HepG2 (cell line): ENCODE measurements around the gene ENTPD6. TPM values are rescaled to one million over a fixed set of nuclear protein-coding genes. Genes with fewer than 3 reads are reported as not detected.

Experiments
- ATAC-seq: fragments of 200-7000 bp; cut with Tn5 transposase; 3 replicates; pipeline ENCODE4 v1.9.1; 2020; ENCODE audit warnings: mild to moderate bottlenecking, moderate library complexity
- BruUV-seq: library from RNA; stranded (reverse); fragments of 400-500 nt; replicated peaks from 2 replicates; lab custom pipeline; 2021; lab: Mats Ljungman, UMichigan
- CTCF ChIA-PET: fragments of 300-600 bp; formaldehyde crosslinking; extraction: SDS; loops from one replicate; lab custom pipeline; 2021; ENCODE audit warnings: low total read pairs, inconsistent platforms, low intra/inter-chr PET ratio; lab: Yijun Ruan, JAX
- POLR2A ChIA-PET: fragments of 350-600 bp; sonication (Branson Sonifier 250); formaldehyde crosslinking; loops from one replicate; lab custom pipeline; 2020; ENCODE audit warnings: antibody characterized with exemption, inconsistent platforms; lab: Yijun Ruan, JAX
- DNase-seq: peaks from one replicate; pipeline ENCODE4 v3.0.0-alpha.2; 2015; ENCODE audit warnings: low spot score
- FAIRE-seq: peaks from 3 replicates; lab custom pipeline; 2011; peaks lifted over from hg19 to GRCh38; lab: Jason Lieb, UNC
- H2AFZ ChIP-seq: one replicate; pipeline ENCODE4 v1.6.1; 2011; ENCODE audit warnings: low read length, inconsistent platforms
- H3K27ac ChIP-seq: fragments of 300-600 bp; 3 replicates; pipeline ENCODE4 v1.8.0; 2011; ENCODE audit warnings: mixed run types, mild to moderate bottlenecking, mixed read lengths, low read length, inconsistent platforms; ENCODE audit not compliant: insufficient read depth; ENCODE audit errors: extremely low read length
- H3K27me3 ChIP-seq, 2 experiments: fragments of 200-600 bp in 1 of 2; 2 replicates in 1 of 2; 3 replicates in 1 of 2; pipeline versions ENCODE4 v1.6.0 to v1.8.0; 2011; ENCODE audit warnings: low read length in 2 of 2, mild to moderate bottlenecking in 2 of 2, moderate library complexity in 2 of 2, inconsistent platforms in 1 of 2; ENCODE audit not compliant: insufficient read depth in 2 of 2, control insufficient read depth in 1 of 2
- H3K36me3 ChIP-seq, 2 experiments: fragments of 200-600 bp in 1 of 2; replicated peaks in 1 of 2; 2 replicates in 1 of 2; 3 replicates in 1 of 2; pipeline versions ENCODE4 v1.5.1 to v1.8.0; 2011; ENCODE audit warnings: low read length in 2 of 2, inconsistent platforms in 1 of 2; ENCODE audit not compliant: insufficient read depth in 2 of 2, control insufficient read depth in 1 of 2
- H3K4me1 ChIP-seq: 2 replicates; pipeline ENCODE4 v1.5.1; 2012; ENCODE audit warnings: low read length, inconsistent platforms; ENCODE audit not compliant: insufficient read depth
- H3K4me2 ChIP-seq: 2 replicates; pipeline ENCODE4 v1.6.0; 2011; ENCODE audit warnings: low read depth, low read length, inconsistent platforms
- H3K4me3 ChIP-seq, 3 experiments: fragments of 200-600 bp in 1 of 3; sonication (generic), shearing (Covaris generic) in 1 of 3; replicated peaks in 1 of 3; 2 replicates each; pipeline ENCODE4 v1.5.1; 2011 to 2016; ENCODE audit warnings: low read length in 3 of 3, inconsistent platforms in 2 of 3, low read depth in 2 of 3, mild to moderate bottlenecking in 2 of 3, control low read depth in 1 of 3, mixed read lengths in 1 of 3; ENCODE audit not compliant: insufficient read depth in 1 of 3
- H3K79me2 ChIP-seq: one replicate; pipeline ENCODE4 v1.6.1; 2011; ENCODE audit warnings: low read length, inconsistent platforms; ENCODE audit not compliant: insufficient read depth
- H3K9ac ChIP-seq: 2 replicates; pipeline ENCODE4 v1.6.0; 2011; ENCODE audit warnings: mild to moderate bottlenecking, low read depth, low read length, inconsistent platforms; ENCODE audit not compliant: insufficient read depth
- H3K9me3 ChIP-seq: 2 replicates; pipeline ENCODE4 v1.5.1; 2012; ENCODE audit warnings: mild to moderate bottlenecking, low read length
- H4K20me1 ChIP-seq: 2 replicates; pipeline ENCODE4 v1.6.0; 2011; ENCODE audit warnings: inconsistent platforms, mild to moderate bottlenecking, low read length, moderate library complexity; ENCODE audit not compliant: insufficient read depth
- AGO2 ChIP-seq: fragments of 200-400 bp; formaldehyde crosslinking; optimal IDR thresholded peaks from 2 replicates; pipeline ENCODE3; 2017; ENCODE audit warnings: mild to moderate bottlenecking, low read depth, low read length, moderate library complexity
- ARID5B ChIP-seq: IDR thresholded peaks from 2 replicates; pipeline ENCODE4 v1.4.0; 2020; ENCODE audit warnings: mild to moderate bottlenecking, missing genetic modification reagents
- ATF6 ChIP-seq: sonication (generic); formaldehyde crosslinking; conservative IDR thresholded peaks from 2 replicates; pipeline ENCODE4 v1.4.0; 2020; ENCODE audit warnings: missing genetic modification reagents
- EEA1 ChIP-seq: sonication (generic); formaldehyde crosslinking; IDR thresholded peaks from 2 replicates; pipeline ENCODE4 v1.5.1; 2020; ENCODE audit warnings: mild to moderate bottlenecking, missing genetic modification reagents, borderline replicate concordance
- GFI1 ChIP-seq: sonication (generic); formaldehyde crosslinking; IDR thresholded peaks from 2 replicates; pipeline ENCODE4 v1.5.0; 2020; ENCODE audit warnings: missing genetic modification reagents, mild to moderate bottlenecking, borderline replicate concordance
- RARG ChIP-seq: sonication (generic); formaldehyde crosslinking; IDR thresholded peaks from 2 replicates; pipeline ENCODE4 v1.4.0; 2020; ENCODE audit warnings: low read depth, mild to moderate bottlenecking, missing genetic modification reagents
- TAF1 ChIP-seq: sonication (generic); formaldehyde crosslinking; IDR thresholded peaks from 2 replicates; pipeline ENCODE4 v1.4.0; 2020; ENCODE audit warnings: missing genetic modification reagents
- TOPORS ChIP-seq: sonication (generic); formaldehyde crosslinking; IDR thresholded peaks from 2 replicates; pipeline ENCODE4 v1.8.0; 2023; ENCODE audit warnings: mild to moderate bottlenecking, missing genetic modification reagents
- U2AF1 ChIP-seq: fragments of 200-400 bp; formaldehyde crosslinking; optimal IDR thresholded peaks from 2 replicates; pipeline ENCODE3; 2017; ENCODE audit warnings: mild to moderate bottlenecking, low read depth, low read length
- ZNF256 ChIP-seq: sonication (generic); formaldehyde crosslinking; conservative IDR thresholded peaks from 2 replicates; pipeline ENCODE4 v1.4.0; 2020; ENCODE audit warnings: missing genetic modification reagents
- ZNF264 ChIP-seq: sonication (generic); formaldehyde crosslinking; IDR thresholded peaks from 2 replicates; pipeline ENCODE4 v1.4.0; 2020; ENCODE audit warnings: missing genetic modification reagents
- ZNF329 ChIP-seq: sonication (generic); formaldehyde crosslinking; IDR thresholded peaks from 2 replicates; pipeline ENCODE4 v1.9.0; 2021; ENCODE audit warnings: low read depth, mild to moderate bottlenecking, missing genetic modification reagents
- ZNF546 ChIP-seq: sonication (generic); formaldehyde crosslinking; conservative IDR thresholded peaks from 2 replicates; pipeline ENCODE4 v1.8.1; 2023; ENCODE audit warnings: mild to moderate bottlenecking, missing genetic modification reagents
- ZNF737 ChIP-seq: sonication (generic); formaldehyde crosslinking; IDR thresholded peaks from 2 replicates; pipeline ENCODE4 v1.5.0; 2020; ENCODE audit warnings: missing genetic modification reagents, mild to moderate bottlenecking, borderline replicate concordance
- WGBS: methylation state at CpG from one replicate; pipeline ENCODE4 v1.1.6; 2017; ENCODE audit warnings: low lambda C conversion rate; 5-methylcytosine and 5-hydroxymethylcytosine counted together
- in situ Hi-C: cut with HindIII; loops from 2 replicates; pipeline ENCODE4 v1.10.0; 2017; ENCODE audit warnings: low pct_unique_long_range_greater_than_20kb; ENCODE audit not compliant: extremely low pct_ligation_motif_present
- intact Hi-C: fragments of 100-400 bp; cut with micrococcal nuclease; formaldehyde crosslinking; loops from one replicate; pipeline ENCODE4 v1.10.0; 2022; ENCODE audit not compliant: unreplicated experiment
- polyA plus RNA-seq, 8 experiments: library from polyadenylated mRNA; depleted of rRNA in 3 of 8; stranded (reverse) in 7 of 8; unstranded in 1 of 8; fragments of >200 nt; fragmentation: Illumina TruSeq in 4 of 8; extraction: Trizol in 4 of 8; gene quantifications; 2 replicates each; pipeline versions ENCODE4 v1.2.1 to v1.2.3, GENCODE V29; 2011 to 2016; ENCODE audit warnings: low read depth in 4 of 8, missing spikeins in 1 of 8, mixed read lengths in 1 of 8; ENCODE audit not compliant: insufficient read depth in 1 of 8
- total RNA-seq, 5 experiments: library from RNA; depleted of rRNA; stranded (reverse); fragments of >200 nt; fragmentation: Illumina TruSeq; extraction: Trizol; gene quantifications; 2 replicates each; pipeline ENCODE4 v1.2.3, GENCODE V29; 2016; ENCODE audit warnings: low read depth in 1 of 5

ENTPD6 gene
- total and polyA plus RNA-seq, 2 of the 13 experiments (the other 11 are each of a cell fraction or from before 2014, with no cell fraction given), result 164 to 172 TPM

GRCh38 chr20:25214426-25214790, 18.9 kb downstream of the ENTPD6 start:
- DNase-seq (no peak), ATAC-seq (no peak), FAIRE-seq (no peak)
- no peaks in the 10 kb centered on the region for H4K20me1 ChIP-seq
- no peak overlapping the region for H3K4me2 ChIP-seq
- peaks cover 62 to 92% of the 10 kb centered on the region in 2 experiments for H3K36me3 ChIP-seq
- POLR2A ChIA-PET, result interaction anchor here (0.9 kb wide), 1 partner anchor 13 kb away, joined by 3 read pairs; no protein-coding TSS in a partner anchor
- no peak for TF ChIP-seq TAF1 (CRISPR knock-in tag)
- TF ChIP-seq AGO2, result peak; percentile 56
- no peak overlapping the region for H3K9ac ChIP-seq
- CTCF ChIA-PET, result no interaction called here
- no peak overlapping the region for H3K27ac ChIP-seq
- H3K79me2 ChIP-seq, result no peaks in the 10 kb centered on the region
- WGBS, result 88% methylated on average over 6 of the region's 7 CpGs
- BruUV-seq, result no TSS peak
- in situ Hi-C loops (no loop called here), intact Hi-C loops (no loop called here)
- H3K4me3 ChIP-seq, result no peak overlapping the region
- H3K9me3 ChIP-seq, result no peaks in the 10 kb centered on the region
- H3K27me3 ChIP-seq, result no peaks in the 10 kb centered on the region
- H3K4me1 ChIP-seq, result no peaks in the 10 kb centered on the region
- H2AFZ ChIP-seq, result no peak overlapping the region

GRCh38 chr20:25214819-25215218, 19.3 kb downstream of the ENTPD6 start:
- no TSS peak for BruUV-seq
- Histone ChIP-seq H2AFZ (no peak overlapping the region), H3K9me3 (no peaks in the 10 kb centered on the region), H3K27ac (no peak overlapping the region), H3K4me1 (0 out of 2 replicates have a peak, but pooled peaks cover 3% of the 10 kb centered on the region), H3K36me3 (peaks cover 60 to 92% of the 10 kb centered on the region in 2 experiments), H3K79me2 (no peaks in the 10 kb centered on the region), H3K9ac (no peak overlapping the region), H4K20me1 (no peaks in the 10 kb centered on the region), H3K4me3 (no peak overlapping the region), H3K4me2 (no peak overlapping the region), H3K27me3 (no peaks in the 10 kb centered on the region)
- in situ Hi-C loops, result no loop called here
- POLR2A ChIA-PET, result interaction anchor here (0.9 kb wide), 1 partner anchor 14 kb away, joined by 3 read pairs; no protein-coding TSS in a partner anchor
- ATAC-seq (no peak), DNase-seq (no peak), FAIRE-seq (no peak)
- intact Hi-C loops, result no loop called here
- CTCF ChIA-PET, result no interaction called here
- 97% methylated on average over 7 of the region's 7 CpGs for WGBS
- no peak for TF ChIP-seq ZNF256 (CRISPR knock-in tag)
- no peak for TF ChIP-seq ZNF546
- TF ChIP-seq ARID5B (CRISPR knock-in tag), result no peak
- no peak for TF ChIP-seq TOPORS
- no peak for TF ChIP-seq ZNF737 (CRISPR knock-in tag)
- TF ChIP-seq ZNF264 (CRISPR knock-in tag), result no peak
- TF ChIP-seq EEA1, result no peak
- TF ChIP-seq U2AF1, result no peak
- no peak for TF ChIP-seq GFI1 (CRISPR knock-in tag)
- TF ChIP-seq ATF6 (CRISPR knock-in tag), result no peak
- TF ChIP-seq ZNF329 (CRISPR knock-in tag), result no peak
- no peak for TF ChIP-seq RARG (CRISPR knock-in tag)
